Endothelial cell of umbilical vein (primary cell): ENCODE measurements around the gene ATN1. TPM values are rescaled to one million over a fixed set of nuclear protein-coding genes. Genes with fewer than 3 reads are reported as not detected.

Source experiments
- BruUV-seq: library from RNA; stranded (reverse); fragments of 400-500 nt; replicated peaks from 2 replicates; lab custom pipeline; 2021; lab: Mats Ljungman, UMichigan
- CTCF ChIA-PET: fragments of 300-600, 350-600 bp; sonication (Branson Sonifier 250); formaldehyde crosslinking; loops from one replicate; lab custom pipeline; 2021; ENCODE audit warnings: antibody characterized with exemption, inconsistent platforms; lab: Charles Lee
- POLR2A ChIA-PET: fragments of 300-600, 350-600 bp; sonication (Branson Sonifier 250); formaldehyde crosslinking; loops from one replicate; lab custom pipeline; 2021; ENCODE audit warnings: antibody characterized with exemption, inconsistent platforms; lab: Charles Lee
- DNase-seq: peaks from one replicate; pipeline ENCODE4 v3.0.0-alpha.2; 2011; ENCODE audit warnings: low read depth, low spot score
- FAIRE-seq: peaks from 2 replicates; lab custom pipeline; 2011; peaks lifted over from hg19 to GRCh38; lab: Jason Lieb, UNC
- H2AFZ ChIP-seq: 2 replicates; pipeline ENCODE4 v1.6.0; 2012; ENCODE audit warnings: low read depth, low read length, control low read depth, inconsistent platforms
- H3K27ac ChIP-seq: 2 replicates; pipeline ENCODE4 v1.5.1; 2011; ENCODE audit warnings: low read depth, mild to moderate bottlenecking, control low read depth, low read length, moderate library complexity; ENCODE audit not compliant: insufficient read depth
- H3K27me3 ChIP-seq, 2 experiments: 2 replicates each; pipeline versions ENCODE4 v1.6.0 to v1.6.1; 2011; ENCODE audit warnings: low read length in 2 of 2, mixed read lengths in 1 of 2; ENCODE audit not compliant: control insufficient read depth in 2 of 2, insufficient read depth in 2 of 2
- H3K36me3 ChIP-seq, 2 experiments: 2 replicates in 1 of 2; 3 replicates in 1 of 2; pipeline ENCODE4 v1.5.1; 2011; ENCODE audit warnings: low read length in 2 of 2, mild to moderate bottlenecking in 1 of 2, moderate library complexity in 1 of 2; ENCODE audit not compliant: control insufficient read depth in 2 of 2, insufficient read depth in 2 of 2; ENCODE audit errors: extremely low read depth in 1 of 2
- H3K4me1 ChIP-seq: 3 replicates; pipeline ENCODE4 v1.5.1; 2011; ENCODE audit warnings: mild to moderate bottlenecking, low read length; ENCODE audit not compliant: control insufficient read depth, insufficient read depth; ENCODE audit errors: extremely low read depth
- H3K4me2 ChIP-seq: 2 replicates; pipeline ENCODE4 v1.6.1; 2011; ENCODE audit warnings: low read length, control low read depth, mixed read lengths; ENCODE audit not compliant: insufficient read depth
- H3K4me3 ChIP-seq, 3 experiments: fragments of 200-600 bp in 1 of 3; sonication (generic), shearing (Covaris generic) in 1 of 3; replicated peaks in 1 of 3; 2 replicates each; pipeline ENCODE4 v1.5.1; 2011 to 2016; ENCODE audit warnings: control low read depth in 3 of 3, low read length in 3 of 3, mild to moderate bottlenecking in 2 of 3, inconsistent platforms in 1 of 3, low read depth in 1 of 3, moderate library complexity in 1 of 3; ENCODE audit not compliant: insufficient read depth in 1 of 3
- H3K79me2 ChIP-seq: 2 replicates; pipeline ENCODE4 v1.6.0; 2012; ENCODE audit warnings: low read length, inconsistent platforms; ENCODE audit not compliant: control insufficient read depth, insufficient read depth
- H3K9ac ChIP-seq: replicated peaks from 2 replicates; pipeline ENCODE3; 2011; ENCODE audit warnings: low read length, control low read depth; ENCODE audit not compliant: insufficient read depth; ENCODE audit errors: extremely low read depth
- H3K9me1 ChIP-seq: replicated peaks from 3 replicates; pipeline ENCODE4 v1.6.0; 2011; ENCODE audit warnings: mild to moderate bottlenecking, low read length; ENCODE audit not compliant: control insufficient read depth, insufficient read depth; ENCODE audit errors: extremely low read depth
- H3K9me3 ChIP-seq: replicated peaks from 2 replicates; pipeline ENCODE4 v1.5.1; 2012; ENCODE audit warnings: low read length, inconsistent platforms; ENCODE audit not compliant: control insufficient read depth, insufficient read depth
- H4K20me1 ChIP-seq: replicated peaks from 2 replicates; pipeline ENCODE3; 2011; ENCODE audit warnings: mild to moderate bottlenecking, low read length; ENCODE audit not compliant: control insufficient read depth, insufficient read depth; ENCODE audit errors: extremely low read depth
- EZH2 ChIP-seq: IDR thresholded peaks from 2 replicates; pipeline ENCODE4 v1.6.1; 2012; ENCODE audit warnings: borderline replicate concordance, low read depth, mild to moderate bottlenecking, moderate library complexity, low read length, inconsistent platforms; ENCODE audit not compliant: severe bottlenecking
- FOS ChIP-seq: IDR thresholded peaks from 2 replicates; pipeline ENCODE4 v1.6.1; 2011; ENCODE audit warnings: mild to moderate bottlenecking, low read length, moderate library complexity, borderline replicate concordance; ENCODE audit not compliant: insufficient read depth
- GATA2 ChIP-seq: IDR thresholded peaks from 2 replicates; pipeline ENCODE4 v1.7.0; 2011; ENCODE audit warnings: low read depth, mild to moderate bottlenecking, moderate library complexity, mixed read lengths, low read length; ENCODE audit not compliant: insufficient read length, insufficient read depth
- JUN ChIP-seq: IDR thresholded peaks from 2 replicates; pipeline ENCODE4 v1.6.1; 2011; ENCODE audit warnings: borderline replicate concordance, low read depth; ENCODE audit not compliant: insufficient read length, insufficient read depth
- MYC ChIP-seq: IDR thresholded peaks from one replicate; pipeline ENCODE4 v1.6.1; 2011; ENCODE audit warnings: mild to moderate bottlenecking, low read depth, low read length
- POLR2A ChIP-seq: IDR thresholded peaks from 2 replicates; pipeline ENCODE4 v1.6.1; 2012; ENCODE audit warnings: low read depth, mild to moderate bottlenecking, control low read depth, low read length
- POLR2AphosphoS5 ChIP-seq: IDR thresholded peaks from 2 replicates; pipeline ENCODE4 v1.6.1; 2012; ENCODE audit warnings: low read depth, mild to moderate bottlenecking, control low read depth, low read length, moderate library complexity; ENCODE audit not compliant: insufficient read depth
- dilution Hi-C: fragments of 300-500 bp; cut with MboI; formaldehyde crosslinking; loops from one replicate; pipeline ENCODE4 v1.15.0; 2019; ENCODE audit warnings: low sequenced_read_pairs; ENCODE audit not compliant: extremely low pct_ligation_motif_present
- intact Hi-C: fragments of 100-400 bp; cut with micrococcal nuclease; formaldehyde crosslinking; loops from one replicate; pipeline ENCODE4 v1.10.0; 2022
- polyA plus RNA-seq, 4 experiments: library from polyadenylated mRNA; depleted of rRNA in 3 of 4; stranded (reverse) in 3 of 4; unstranded in 1 of 4; fragments of >200 nt; gene quantifications; 2 replicates each; pipeline versions ENCODE4 v1.2.1 to v1.2.3, GENCODE V29; 2011 to 2012; ENCODE audit warnings: missing spikeins in 1 of 4
- total RNA-seq: library from RNA; stranded (reverse); gene quantifications from 2 replicates; pipeline ENCODE4 v1.2.3, GENCODE V29; 2021
- TF ChIP-seq, protein P1 (sequence below): IDR thresholded peaks from 2 replicates; pipeline ENCODE4 v1.6.1; 2011; ENCODE audit not compliant: insufficient read depth, insufficient read length
- TF ChIP-seq, protein P2 (sequence below), 2 donors: IDR thresholded peaks; 1 replicate in 1 of 2; 2 replicates in 1 of 2; pipeline ENCODE4 v1.5.1; 2011; ENCODE audit warnings: low read length in 2 of 2, mild to moderate bottlenecking in 2 of 2, moderate library complexity in 2 of 2, control low read depth in 1 of 2, inconsistent platforms in 1 of 2, low read depth in 1 of 2; ENCODE audit not compliant: insufficient read depth in 1 of 2; ENCODE audit errors: extremely low read depth in 1 of 2

The ATN1 gene
- total and polyA plus RNA-seq, 2 donors (not counting 3 experiments of a cell fraction or from before 2014, with no cell fraction given), result 46.4 to 117 TPM

DNA sequence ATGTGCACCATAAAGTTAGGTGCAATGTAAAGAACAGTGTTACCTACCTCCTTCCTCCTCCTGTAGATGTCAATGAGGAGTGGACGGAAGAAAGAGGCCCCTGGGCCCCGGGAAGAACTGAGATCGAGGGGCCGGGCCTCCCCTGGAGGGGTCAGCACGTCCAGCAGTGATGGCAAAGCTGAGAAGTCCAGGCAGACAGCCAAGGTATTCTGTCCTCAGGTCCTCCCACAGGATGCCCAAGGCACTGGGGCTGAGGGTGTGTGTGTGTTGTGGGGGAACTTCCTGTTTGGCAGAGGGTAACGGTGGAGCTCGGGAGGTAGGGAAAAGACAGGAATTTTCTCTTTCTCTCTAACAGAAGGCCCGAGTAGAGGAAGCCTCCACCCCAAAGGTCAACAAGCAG, 6.4 kb downstream of the ATN1 start:
- DNase-seq (peak; percentile 56), FAIRE-seq (peak; percentile 81)
- Histone ChIP-seq H3K4me3 (no peak overlapping the region), H4K20me1 (peaks cover 8% of the 10 kb centered on the region), H3K36me3 (peaks cover 5 to 23% of the 10 kb centered on the region in 2 experiments), H2AFZ (no peak overlapping the region), H3K79me2 (peaks cover 41% of the 10 kb centered on the region), H3K9me1 (no peaks in the 10 kb centered on the region), H3K27me3 (no peaks in the 10 kb centered on the region), H3K9ac (peak overlapping the region; percentile 1), H3K27ac (peak overlapping the region; percentile 31), H3K4me2 (no peak overlapping the region), H3K9me3 (no peaks in the 10 kb centered on the region), H3K4me1 (peaks cover 37% of the 10 kb centered on the region)
- no peak for TF ChIP-seq POLR2A
- TF ChIP-seq, protein P1, sequence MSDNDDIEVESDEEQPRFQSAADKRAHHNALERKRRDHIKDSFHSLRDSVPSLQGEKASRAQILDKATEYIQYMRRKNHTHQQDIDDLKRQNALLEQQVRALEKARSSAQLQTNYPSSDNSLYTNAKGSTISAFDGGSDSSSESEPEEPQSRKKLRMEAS, result no peak
- TF ChIP-seq FOS, result no peak
- no peak for TF ChIP-seq MYC
- TF ChIP-seq EZH2, result no peak
- no peak for TF ChIP-seq POLR2AphosphoS5
- TF ChIP-seq, protein P2, sequence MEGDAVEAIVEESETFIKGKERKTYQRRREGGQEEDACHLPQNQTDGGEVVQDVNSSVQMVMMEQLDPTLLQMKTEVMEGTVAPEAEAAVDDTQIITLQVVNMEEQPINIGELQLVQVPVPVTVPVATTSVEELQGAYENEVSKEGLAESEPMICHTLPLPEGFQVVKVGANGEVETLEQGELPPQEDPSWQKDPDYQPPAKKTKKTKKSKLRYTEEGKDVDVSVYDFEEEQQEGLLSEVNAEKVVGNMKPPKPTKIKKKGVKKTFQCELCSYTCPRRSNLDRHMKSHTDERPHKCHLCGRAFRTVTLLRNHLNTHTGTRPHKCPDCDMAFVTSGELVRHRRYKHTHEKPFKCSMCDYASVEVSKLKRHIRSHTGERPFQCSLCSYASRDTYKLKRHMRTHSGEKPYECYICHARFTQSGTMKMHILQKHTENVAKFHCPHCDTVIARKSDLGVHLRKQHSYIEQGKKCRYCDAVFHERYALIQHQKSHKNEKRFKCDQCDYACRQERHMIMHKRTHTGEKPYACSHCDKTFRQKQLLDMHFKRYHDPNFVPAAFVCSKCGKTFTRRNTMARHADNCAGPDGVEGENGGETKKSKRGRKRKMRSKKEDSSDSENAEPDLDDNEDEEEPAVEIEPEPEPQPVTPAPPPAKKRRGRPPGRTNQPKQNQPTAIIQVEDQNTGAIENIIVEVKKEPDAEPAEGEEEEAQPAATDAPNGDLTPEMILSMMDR (IDR thresholded peaks at IDR 0.05; ENCODE audit: extremely low read depth in 1 of 2, insufficient read depth in 1 of 2, low read depth in 1 of 2, low read length in 2 of 2), result no peak
- TF ChIP-seq GATA2, result no peak
- TF ChIP-seq JUN, result no peak
- ChIA-PET CTCF (interaction anchor here (0.6 to 3.0 kb wide), 7 partner anchors 9 to 65 kb away, joined by 3 to 23 read pairs (median 4); partner anchors contain the start of genes C12orf57 and RNU7-1), POLR2A (interaction anchor here (1.1 to 1.4 kb wide), 2 partner anchors 9 to 10 kb away, joined by 3 to 10 read pairs; partner anchors contain the start of genes C12orf57 and RNU7-1)
- intact Hi-C loops, result no loop called here
- no TSS peak for BruUV-seq
- dilution Hi-C loops, result no loop called here
